H9 (cell line): Measurements from ENCODE around the gene RSPH9. TPM values are rescaled to one million over a fixed set of nuclear protein-coding genes. Genes with fewer than 3 reads are reported as not detected.

Experiments used
- DNase-seq: peaks from one replicate; pipeline ENCODE4 v3.0.0-alpha.2; 2017
- H2AFZ ChIP-seq: one replicate; pipeline ENCODE4 v1.6.1; 2013; ENCODE audit warnings: mild to moderate bottlenecking, low read length, control low read depth, moderate library complexity
- H2AK5ac ChIP-seq: 2 replicates; pipeline ENCODE4 v1.6.1; 2013; ENCODE audit warnings: low read length, control low read depth, mixed read lengths; ENCODE audit not compliant: insufficient read length
- H2BK120ac ChIP-seq: one replicate; pipeline ENCODE4 v1.6.1; 2013; ENCODE audit warnings: low read depth, mild to moderate bottlenecking, low read length, control low read depth, inconsistent platforms; ENCODE audit not compliant: poor library complexity, severe bottlenecking
- H2BK12ac ChIP-seq: 2 replicates; pipeline ENCODE4 v1.6.1; 2013; ENCODE audit warnings: low read length, control low read depth, mixed read lengths, low read depth; ENCODE audit not compliant: insufficient read length
- H2BK15ac ChIP-seq: 2 replicates; pipeline ENCODE4 v1.6.1; 2013; ENCODE audit warnings: low read depth, low read length, control low read depth
- H2BK20ac ChIP-seq: one replicate; pipeline ENCODE4 v1.6.1; 2013; ENCODE audit warnings: low read depth, mild to moderate bottlenecking, low read length, control low read depth, inconsistent platforms; ENCODE audit not compliant: poor library complexity, severe bottlenecking
- H2BK5ac ChIP-seq: 2 replicates; pipeline ENCODE4 v1.6.1; 2013; ENCODE audit warnings: low read length, control low read depth, mixed read lengths; ENCODE audit not compliant: insufficient read length
- H3K14ac ChIP-seq: 2 replicates; pipeline ENCODE4 v1.6.1; 2013; ENCODE audit warnings: low read length, control low read depth; ENCODE audit not compliant: insufficient read depth
- H3K18ac ChIP-seq: 2 replicates; pipeline ENCODE4 v1.6.1; 2013; ENCODE audit warnings: low read depth, mild to moderate bottlenecking, mixed read lengths, low read length, control low read depth; ENCODE audit not compliant: insufficient read length
- H3K23ac ChIP-seq: 2 replicates; pipeline ENCODE4 v1.6.1; 2013; ENCODE audit warnings: low read length, control low read depth, mixed read lengths, low read depth; ENCODE audit not compliant: insufficient read length
- H3K23me2 ChIP-seq: 2 replicates; pipeline ENCODE4 v1.6.1; 2013; ENCODE audit warnings: low read depth, mild to moderate bottlenecking, mixed read lengths, low read length, control low read depth; ENCODE audit not compliant: insufficient read length, poor library complexity, severe bottlenecking
- H3K27ac ChIP-seq: 2 replicates; pipeline ENCODE4 v1.5.1; 2013; ENCODE audit warnings: low read length, control low read depth, mixed read lengths, low read depth; ENCODE audit not compliant: insufficient read length
- H3K27me3 ChIP-seq: 2 replicates; pipeline ENCODE4 v1.6.1; 2013; ENCODE audit warnings: low read length, control low read depth, inconsistent platforms; ENCODE audit not compliant: insufficient read depth
- H3K4ac ChIP-seq: 2 replicates; pipeline ENCODE4 v1.6.1; 2013; ENCODE audit warnings: low read depth, mild to moderate bottlenecking, control low read depth, inconsistent platforms, low read length, moderate library complexity
- H3K4me1 ChIP-seq: 2 replicates; pipeline ENCODE4 v1.6.1; 2013; ENCODE audit warnings: low read length, control low read depth, inconsistent platforms; ENCODE audit not compliant: insufficient read depth
- H3K4me2 ChIP-seq: 2 replicates; pipeline ENCODE4 v1.6.1; 2013; ENCODE audit warnings: low read length, control low read depth, mixed read lengths; ENCODE audit not compliant: insufficient read length, insufficient read depth
- H3K56ac ChIP-seq: 2 replicates; pipeline ENCODE4 v1.6.1; 2013; ENCODE audit warnings: low read depth, mild to moderate bottlenecking, mixed read lengths, low read length, control low read depth; ENCODE audit not compliant: insufficient read length
- H3K79me1 ChIP-seq: 2 replicates; pipeline ENCODE4 v1.6.1; 2013; ENCODE audit warnings: low read depth, mild to moderate bottlenecking, moderate library complexity, low read length, control low read depth, inconsistent platforms; ENCODE audit not compliant: insufficient read depth, poor library complexity, severe bottlenecking
- H3K79me2 ChIP-seq: 2 replicates; pipeline ENCODE4 v1.6.1; 2013; ENCODE audit warnings: low read length, control low read depth, inconsistent platforms; ENCODE audit not compliant: insufficient read depth
- H3K9ac ChIP-seq: 2 replicates; pipeline ENCODE4 v1.6.1; 2013; ENCODE audit warnings: low read length, control low read depth, mixed read lengths; ENCODE audit not compliant: insufficient read length; ENCODE audit errors: extremely low read depth
- H3K9me3 ChIP-seq: one replicate; pipeline ENCODE4 v1.6.1; 2013; ENCODE audit warnings: low read depth, low read length, inconsistent platforms; ENCODE audit not compliant: control insufficient read depth
- H3T11ph ChIP-seq: one replicate; pipeline ENCODE4 v1.6.1; 2013; ENCODE audit warnings: mild to moderate bottlenecking, low read length, control low read depth, inconsistent platforms
- H4K20me1 ChIP-seq: one replicate; pipeline ENCODE4 v1.6.1; 2013; ENCODE audit not compliant: control insufficient read depth, insufficient read length, insufficient read depth
- H4K5ac ChIP-seq: 2 replicates; pipeline ENCODE4 v1.6.1; 2013; ENCODE audit warnings: low read depth, mild to moderate bottlenecking, mixed read lengths, low read length, control low read depth; ENCODE audit not compliant: insufficient read length
- H4K8ac ChIP-seq: replicated peaks from 2 replicates; pipeline ENCODE4 v1.6.1; 2013; ENCODE audit warnings: low read length, control low read depth, mixed read lengths, low read depth; ENCODE audit not compliant: insufficient read length
- H4K91ac ChIP-seq: 2 replicates; pipeline ENCODE4 v1.6.1; 2013; ENCODE audit warnings: low read depth, mild to moderate bottlenecking, moderate library complexity, mixed read lengths, low read length, control low read depth; ENCODE audit not compliant: insufficient read length
- H3K27ac Mint-ChIP-seq, 3 experiments: 2 replicates in 2 of 3; 3 replicates in 1 of 3; pipeline ENCODE4 v1.8.0; 2020 to 2021; ENCODE audit warnings: mixed read lengths in 3 of 3, mild to moderate bottlenecking in 1 of 3, moderate library complexity in 1 of 3
- H3K27me3 Mint-ChIP-seq: 2 replicates; pipeline ENCODE4 v1.8.0; 2021; ENCODE audit warnings: low read depth, mild to moderate bottlenecking, moderate library complexity, mixed read lengths
- H3K36me3 Mint-ChIP-seq, 3 experiments: 2 replicates in 2 of 3; 3 replicates in 1 of 3; pipeline ENCODE4 v1.8.0; 2020 to 2021; ENCODE audit warnings: low read depth in 3 of 3, mixed read lengths in 3 of 3; ENCODE audit not compliant: insufficient read depth in 1 of 3
- H3K4me1 Mint-ChIP-seq, 2 experiments: 2 replicates each; pipeline ENCODE4 v1.8.0; 2020; ENCODE audit warnings: mixed read lengths in 2 of 2
- H3K4me3 Mint-ChIP-seq, 2 experiments: 2 replicates in 1 of 2; 3 replicates in 1 of 2; pipeline ENCODE4 v1.8.0; 2020 to 2021; ENCODE audit warnings: mild to moderate bottlenecking in 2 of 2, mixed read lengths in 2 of 2, moderate library complexity in 1 of 2
- H3K9me3 Mint-ChIP-seq, 2 experiments: 2 replicates in 1 of 2; 3 replicates in 1 of 2; pipeline ENCODE4 v1.8.0; 2020; ENCODE audit warnings: mild to moderate bottlenecking in 2 of 2, mixed read lengths in 2 of 2, moderate library complexity in 1 of 2
- WGBS: extraction: QIAGEN DNeasy Blood & Tissue Kit; methylation state at CpG from one replicate; pipeline ENCODE4 v1.1.7; 2013; ENCODE audit warnings: missing lambda C conversion rate, low lambda C conversion rate, mixed read lengths; ENCODE audit not compliant: insufficient read length; ENCODE audit errors: extremely low coverage; 5-methylcytosine and 5-hydroxymethylcytosine counted together
- total RNA-seq: library from RNA; stranded (reverse); gene quantifications from 2 replicates; pipeline ENCODE4 v1.2.1, GENCODE V29; 2021
- TF ChIP-seq, protein P1 (sequence below): fragments of 200-600 bp; sonication (generic); conservative IDR thresholded peaks from 3 replicates; pipeline ENCODE4 v1.8.0; 2021; ENCODE audit warnings: antibody characterized with exemption, mild to moderate bottlenecking

The RSPH9 gene
- total RNA-seq, 1 experiment from 2014 or later = 0.39 TPM

DNA sequence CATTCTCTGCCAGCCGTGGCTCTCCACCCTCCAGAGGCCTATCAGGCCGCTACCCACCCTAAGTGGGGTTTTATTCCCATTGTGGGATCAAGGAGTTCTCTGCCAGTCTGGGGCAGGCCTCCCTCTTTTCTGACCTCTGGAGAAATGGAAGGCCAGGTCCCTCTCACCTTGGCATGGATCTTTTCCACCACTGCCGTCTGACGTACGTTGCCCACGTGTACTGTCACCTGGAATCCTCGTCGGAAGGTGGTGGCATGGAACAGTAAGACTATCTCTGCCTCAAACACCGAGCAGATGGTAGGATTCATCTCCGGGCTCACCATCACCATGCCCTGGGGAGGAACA, 23.0 kb upstream of the RSPH9 start:
- H4K91ac ChIP-seq = no peak overlapping the region
- no peaks in the 10 kb centered on the region for H3K79me2 ChIP-seq
- no peak overlapping the region for H2AFZ ChIP-seq
- no peak overlapping the region for H2BK5ac ChIP-seq
- Mint-ChIP-seq H3K27me3 (no peaks in the 10 kb centered on the region), H3K9me3 (no peaks in the 10 kb centered on the region), H3K4me3 (no peak overlapping the region), H3K36me3 (peaks cover 44 to 74% (median 70%) of the 10 kb centered on the region in 3 experiments; a peak in 6 of 7 replicates), H3K4me1 (peaks cover 0 to under 1% of the 10 kb centered on the region in 2 experiments; a peak in 2 of 4 replicates), H3K27ac (0 out of 7 replicates have a peak overlapping the region, but pooled peaks of 1 of the 3 experiments have one; percentile 51)
- no peak overlapping the region for H3K4ac ChIP-seq
- no peak overlapping the region for H2BK12ac ChIP-seq
- no peaks in the 10 kb centered on the region for H3K79me1 ChIP-seq
- no peaks in the 10 kb centered on the region for H3K23me2 ChIP-seq
- no peak overlapping the region for H3K56ac ChIP-seq
- DNase-seq = no peak
- no peak overlapping the region for H3K9ac ChIP-seq
- no peak overlapping the region for H3K4me2 ChIP-seq
- H2AK5ac ChIP-seq = no peak overlapping the region
- no peak overlapping the region for H2BK20ac ChIP-seq
- H4K20me1 ChIP-seq = no peaks in the 10 kb centered on the region
- no peak overlapping the region for H3K18ac ChIP-seq
- H2BK120ac ChIP-seq = no peak overlapping the region
- no peaks in the 10 kb centered on the region for H3K27me3 ChIP-seq
- no peak overlapping the region for H4K8ac ChIP-seq
- no peak overlapping the region for H3K14ac ChIP-seq
- no peaks in the 10 kb centered on the region for H3K9me3 ChIP-seq
- no peak overlapping the region for H3T11ph ChIP-seq
- WGBS = no CpG with 5 or more reads among the region's 10 CpGs
- no peaks in the 10 kb centered on the region for H3K4me1 ChIP-seq
- H2BK15ac ChIP-seq = no peak overlapping the region
- no peak overlapping the region for H4K5ac ChIP-seq
- no peak overlapping the region for H3K27ac ChIP-seq
- no peak overlapping the region for H3K23ac ChIP-seq
- TF ChIP-seq, protein P1, sequence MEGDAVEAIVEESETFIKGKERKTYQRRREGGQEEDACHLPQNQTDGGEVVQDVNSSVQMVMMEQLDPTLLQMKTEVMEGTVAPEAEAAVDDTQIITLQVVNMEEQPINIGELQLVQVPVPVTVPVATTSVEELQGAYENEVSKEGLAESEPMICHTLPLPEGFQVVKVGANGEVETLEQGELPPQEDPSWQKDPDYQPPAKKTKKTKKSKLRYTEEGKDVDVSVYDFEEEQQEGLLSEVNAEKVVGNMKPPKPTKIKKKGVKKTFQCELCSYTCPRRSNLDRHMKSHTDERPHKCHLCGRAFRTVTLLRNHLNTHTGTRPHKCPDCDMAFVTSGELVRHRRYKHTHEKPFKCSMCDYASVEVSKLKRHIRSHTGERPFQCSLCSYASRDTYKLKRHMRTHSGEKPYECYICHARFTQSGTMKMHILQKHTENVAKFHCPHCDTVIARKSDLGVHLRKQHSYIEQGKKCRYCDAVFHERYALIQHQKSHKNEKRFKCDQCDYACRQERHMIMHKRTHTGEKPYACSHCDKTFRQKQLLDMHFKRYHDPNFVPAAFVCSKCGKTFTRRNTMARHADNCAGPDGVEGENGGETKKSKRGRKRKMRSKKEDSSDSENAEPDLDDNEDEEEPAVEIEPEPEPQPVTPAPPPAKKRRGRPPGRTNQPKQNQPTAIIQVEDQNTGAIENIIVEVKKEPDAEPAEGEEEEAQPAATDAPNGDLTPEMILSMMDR = no peak
